HG03135 (cell line): ENCODE results near the gene HDAC5.

Experiments
- ATAC-seq: cut with Tn5 transposase; IDR thresholded peaks from one replicate; pipeline ENCODE4 v1.9.1; 2021; ENCODE audit warnings: mild to moderate bottlenecking, moderate library complexity; ENCODE audit not compliant: unreplicated experiment

Gene HDAC5

DNA sequence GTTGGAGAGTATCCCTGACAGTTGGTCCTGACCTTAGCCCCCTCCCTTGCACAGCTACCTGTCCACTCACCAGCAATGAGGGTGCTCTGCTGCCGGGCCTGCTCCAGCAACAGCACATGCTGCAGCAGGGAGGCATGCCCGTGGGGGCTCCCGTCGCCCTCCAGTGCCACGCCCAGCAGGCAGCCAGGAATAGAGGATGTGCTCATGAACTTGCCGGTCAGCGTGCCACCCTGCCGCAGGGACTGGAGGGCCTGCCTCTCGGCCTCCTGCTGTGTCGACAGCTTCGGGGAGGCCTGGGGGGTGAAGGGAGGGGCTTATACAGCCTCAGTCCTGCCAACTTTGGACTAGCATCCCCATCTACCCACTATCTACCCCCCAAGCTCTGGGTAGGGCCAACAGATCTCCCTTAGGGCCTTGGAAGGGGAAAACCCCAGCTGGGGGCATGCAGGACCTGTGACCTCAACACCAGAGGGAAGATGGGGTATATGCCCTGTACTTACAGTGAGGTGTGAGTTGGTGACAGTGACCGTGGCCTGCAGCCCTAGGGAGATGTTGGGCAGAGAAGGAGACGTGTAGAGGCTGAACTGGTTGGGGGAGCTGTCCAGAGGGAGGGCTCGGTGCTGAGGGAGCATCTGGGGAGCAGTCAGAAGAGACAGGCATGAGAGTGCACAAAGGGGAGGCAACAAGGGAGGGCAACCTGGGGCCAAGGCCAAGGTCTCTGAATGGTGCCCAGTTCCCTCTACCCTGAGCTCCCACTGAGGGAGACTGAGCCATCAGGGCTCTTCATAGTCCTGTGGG is 32.0 kb downstream of the HDAC5 start:
- no peak for ATAC-seq

DNA sequence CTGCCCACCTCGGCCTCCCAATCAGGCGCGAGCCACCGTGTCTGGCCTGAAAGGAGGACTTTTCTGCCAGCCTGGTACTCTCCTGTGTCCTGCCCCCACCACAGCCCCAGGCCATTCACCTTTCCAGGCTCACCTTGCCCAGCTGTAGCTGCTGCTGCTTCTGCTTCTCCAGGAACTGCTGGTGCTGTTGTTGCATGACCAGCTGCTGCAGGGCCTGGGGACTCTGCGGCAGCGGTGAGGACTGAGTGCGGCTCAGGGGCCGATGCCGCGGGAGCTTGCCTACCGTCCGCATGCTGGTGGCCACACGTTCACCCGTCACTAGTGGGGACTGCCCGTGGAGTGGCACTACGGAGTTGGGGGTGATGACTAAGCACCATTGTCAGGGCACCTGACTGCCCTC is 35.2 kb downstream of the HDAC5 start:
- no peak for ATAC-seq

GRCh38 chr17:44087319-44087718 is 36.1 kb downstream of the HDAC5 start:
- ATAC-seq: no peak

DNA sequence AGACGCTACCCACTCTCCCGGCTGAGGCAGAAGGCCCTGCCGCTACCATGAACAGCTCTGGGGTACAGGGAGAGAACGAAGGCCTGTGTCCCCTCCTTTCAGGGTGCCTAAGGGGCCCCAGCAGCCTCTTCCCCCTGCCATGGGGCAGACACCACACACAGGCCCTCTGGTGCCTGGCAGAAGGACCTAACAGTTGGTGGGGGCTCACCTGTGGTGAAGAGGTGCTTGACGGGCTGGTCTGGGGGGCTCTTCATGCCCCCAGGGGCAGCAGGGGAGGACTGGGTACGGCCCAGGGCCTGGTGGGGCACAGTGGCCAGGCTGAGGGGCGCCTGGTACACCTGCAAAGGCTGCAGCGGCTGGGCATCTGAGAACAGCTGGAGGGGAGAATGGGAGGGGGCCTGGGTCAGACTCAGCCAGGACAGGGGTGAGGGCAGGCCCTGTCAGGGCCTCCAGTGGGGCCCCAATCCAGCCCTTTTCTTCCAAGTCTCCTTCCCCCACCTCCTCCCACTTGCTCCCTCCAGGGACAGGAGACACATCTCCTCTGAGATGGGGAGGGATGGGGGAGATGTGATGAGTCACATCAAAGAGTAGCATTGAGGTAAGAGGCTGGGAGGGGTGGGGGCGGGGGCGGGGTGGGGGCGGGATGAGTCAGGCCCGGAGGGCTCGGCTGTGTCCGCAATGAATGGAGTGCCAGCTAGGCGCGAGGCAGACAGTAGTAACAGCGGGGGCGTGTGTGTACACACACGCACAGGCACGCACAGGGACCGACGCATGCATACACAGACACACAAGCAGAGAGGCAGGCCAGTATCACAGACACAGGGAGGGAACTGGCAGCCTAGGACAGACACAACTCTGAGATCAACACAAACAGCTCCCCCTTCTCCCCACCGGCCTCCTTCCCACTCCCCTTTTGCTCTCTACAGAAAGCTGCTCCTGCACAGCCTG is 36.8 kb downstream of the HDAC5 start:
- no peak for ATAC-seq

- ATAC-seq: no peak
These were observed 37.5 kb downstream of the HDAC5 start for GRCh38 chr17:44085908-44086307.

DNA sequence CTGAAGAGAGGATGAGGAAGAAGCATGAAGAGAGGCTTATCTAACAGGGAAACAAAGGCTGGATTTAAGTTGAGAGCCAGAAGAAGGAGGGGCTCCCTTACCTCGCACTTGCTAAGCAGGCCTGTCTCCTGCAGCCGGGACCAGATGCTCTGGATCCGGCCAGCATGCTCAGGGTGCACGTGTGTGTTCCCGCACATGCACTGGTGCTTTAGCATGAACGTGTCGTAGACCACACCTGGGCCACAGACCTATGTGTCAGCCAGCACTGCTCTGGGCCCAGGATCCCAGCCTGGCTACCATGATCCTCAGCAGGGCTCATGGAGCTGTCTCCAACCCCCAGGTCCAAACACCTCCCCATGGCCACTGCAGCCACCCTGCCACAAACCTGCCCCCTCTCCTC is 38.5 kb downstream of the HDAC5 start:
- ATAC-seq: no peak

DNA sequence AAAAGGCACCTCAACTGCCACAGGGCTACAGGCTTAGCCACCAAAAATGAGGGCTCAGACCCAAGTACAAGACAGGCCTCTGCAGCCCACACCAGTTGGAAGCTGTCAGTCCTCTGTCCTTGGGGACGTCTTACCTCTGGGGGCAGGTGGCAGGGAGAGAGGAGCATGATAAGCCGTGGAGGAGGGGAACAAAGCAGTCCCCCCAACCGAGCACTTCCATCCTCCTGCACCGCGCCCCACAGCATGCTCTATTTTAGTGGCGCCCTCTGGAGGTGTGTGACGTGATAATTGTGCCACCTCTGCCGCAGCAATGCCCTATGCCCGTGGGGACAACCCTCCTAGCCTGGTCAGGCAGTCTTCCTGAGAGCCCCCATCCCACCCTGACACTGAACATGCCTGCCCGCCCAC is 39.3 kb downstream of the HDAC5 start:
- ATAC-seq: no peak

GRCh38 chr17:44083250-44083849 is 40.1 kb downstream of the HDAC5 start:
- no peak for ATAC-seq

DNA sequence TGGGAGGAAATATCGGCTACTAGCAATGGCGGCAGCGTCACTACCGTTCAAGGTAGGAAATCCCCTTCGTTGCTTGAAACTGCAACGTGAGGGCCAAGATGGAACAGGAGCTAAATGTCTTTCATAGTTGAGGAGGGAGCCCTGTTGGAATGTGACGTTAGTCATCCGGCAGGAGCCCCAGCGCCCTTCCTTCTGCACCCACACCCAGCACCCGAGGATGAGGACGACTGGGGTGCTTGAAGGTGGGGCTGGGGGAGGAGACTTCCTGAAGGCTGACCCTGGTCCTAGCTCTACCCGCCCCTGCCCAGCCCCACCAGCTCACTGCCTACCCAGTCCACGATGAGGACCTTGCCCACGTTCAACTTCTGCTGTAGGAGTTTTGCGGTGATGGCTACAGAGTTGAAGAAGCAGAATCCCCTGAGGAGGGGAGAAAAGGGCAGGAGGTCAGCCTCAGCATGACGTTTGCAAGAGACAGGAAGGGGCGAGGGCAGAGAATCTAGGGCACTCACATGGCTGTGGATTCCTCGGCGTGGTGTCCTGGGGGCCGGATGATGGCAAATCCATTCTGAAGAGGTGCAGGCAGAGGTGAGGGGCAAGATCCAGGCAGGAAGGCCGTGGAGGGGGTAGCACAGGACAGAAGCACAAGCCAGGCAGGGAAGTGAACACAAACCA is 41.0 kb downstream of the HDAC5 start:
- ATAC-seq: no peak

GRCh38 chr17:44081681-44082080 is 41.8 kb downstream of the HDAC5 start:
- no peak for ATAC-seq

DNA sequence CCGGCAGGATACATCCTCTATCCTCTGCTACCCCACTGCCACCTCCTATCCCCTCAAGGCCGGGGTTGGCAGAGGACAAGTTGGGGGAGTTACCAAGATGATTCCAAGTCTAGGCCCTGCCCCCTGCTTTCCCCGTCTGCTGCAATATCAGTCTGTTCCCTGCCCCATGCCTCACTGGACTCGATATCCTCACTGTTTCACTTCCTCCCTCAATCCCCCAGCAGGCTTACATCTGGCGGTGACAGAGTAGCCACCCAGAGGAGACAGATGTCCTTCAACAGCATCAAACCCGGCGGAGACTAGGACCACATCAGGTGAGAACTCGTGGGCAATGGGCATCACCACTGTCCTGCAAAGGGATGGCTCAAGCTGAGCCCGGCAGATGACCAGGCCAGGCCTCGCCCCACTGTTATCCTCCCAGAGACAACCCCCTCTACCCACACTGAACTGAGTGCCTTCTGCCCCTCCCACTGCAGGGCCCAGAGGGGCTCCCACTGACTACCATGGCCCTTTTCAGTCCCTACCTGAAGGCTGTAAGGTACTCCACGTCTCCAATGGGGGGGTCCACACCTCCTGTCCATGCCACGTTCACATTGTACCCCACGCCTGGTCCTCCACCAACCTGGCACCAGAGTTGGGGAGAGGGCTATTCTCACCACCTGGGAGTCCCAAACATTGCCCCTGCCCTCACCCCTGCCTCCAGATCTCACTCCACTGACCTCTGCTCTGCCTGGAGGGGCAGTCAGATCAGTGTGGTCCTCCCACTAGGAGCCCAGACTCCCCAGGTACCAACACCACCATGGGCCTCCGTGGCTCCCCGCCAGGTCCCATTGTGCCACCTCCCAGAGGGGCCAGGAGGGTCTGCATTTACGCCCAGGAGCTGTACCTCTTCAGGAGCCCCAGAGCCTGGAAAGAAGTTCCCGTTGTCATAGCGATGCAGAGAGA is 43.3 kb downstream of the HDAC5 start:
- ATAC-seq: no peak

DNA sequence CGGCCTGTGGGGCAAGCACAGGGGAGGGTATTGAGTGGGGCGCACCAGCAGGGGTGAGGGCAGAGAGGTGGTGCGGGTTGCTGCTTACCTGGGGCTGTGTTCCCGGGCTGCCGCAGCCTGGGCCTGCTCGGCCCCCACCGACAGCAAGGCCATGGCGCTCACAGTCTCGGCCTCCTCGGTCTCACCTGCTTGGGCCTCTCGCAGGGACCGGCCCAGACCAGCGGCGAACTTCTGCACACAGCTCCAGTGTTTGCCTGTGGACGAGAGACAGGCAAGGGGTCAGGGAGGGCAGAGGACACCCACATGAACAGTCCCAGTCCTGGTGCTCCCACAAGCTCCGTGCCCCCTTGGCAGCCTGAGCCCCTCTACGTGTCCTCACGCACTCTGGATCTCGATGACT is 45.0 kb downstream of the HDAC5 start:
- ATAC-seq: no peak

DNA sequence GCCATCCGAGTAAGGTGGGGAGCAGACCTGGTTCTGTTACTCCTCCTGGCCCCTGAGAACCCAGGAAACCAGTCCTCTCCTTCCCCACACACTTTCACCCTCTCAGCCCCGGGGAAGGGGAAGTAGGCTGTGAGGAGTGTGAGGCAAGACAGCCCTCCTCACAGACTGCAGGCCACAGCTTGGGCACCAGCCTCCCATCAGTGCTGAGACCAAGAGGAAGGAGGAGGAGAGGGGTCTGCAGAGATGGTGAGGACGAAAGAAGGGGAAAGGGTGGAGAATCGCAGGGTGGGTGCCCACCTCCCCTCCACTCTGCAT is 45.9 kb downstream of the HDAC5 start:
- no peak for ATAC-seq

DNA sequence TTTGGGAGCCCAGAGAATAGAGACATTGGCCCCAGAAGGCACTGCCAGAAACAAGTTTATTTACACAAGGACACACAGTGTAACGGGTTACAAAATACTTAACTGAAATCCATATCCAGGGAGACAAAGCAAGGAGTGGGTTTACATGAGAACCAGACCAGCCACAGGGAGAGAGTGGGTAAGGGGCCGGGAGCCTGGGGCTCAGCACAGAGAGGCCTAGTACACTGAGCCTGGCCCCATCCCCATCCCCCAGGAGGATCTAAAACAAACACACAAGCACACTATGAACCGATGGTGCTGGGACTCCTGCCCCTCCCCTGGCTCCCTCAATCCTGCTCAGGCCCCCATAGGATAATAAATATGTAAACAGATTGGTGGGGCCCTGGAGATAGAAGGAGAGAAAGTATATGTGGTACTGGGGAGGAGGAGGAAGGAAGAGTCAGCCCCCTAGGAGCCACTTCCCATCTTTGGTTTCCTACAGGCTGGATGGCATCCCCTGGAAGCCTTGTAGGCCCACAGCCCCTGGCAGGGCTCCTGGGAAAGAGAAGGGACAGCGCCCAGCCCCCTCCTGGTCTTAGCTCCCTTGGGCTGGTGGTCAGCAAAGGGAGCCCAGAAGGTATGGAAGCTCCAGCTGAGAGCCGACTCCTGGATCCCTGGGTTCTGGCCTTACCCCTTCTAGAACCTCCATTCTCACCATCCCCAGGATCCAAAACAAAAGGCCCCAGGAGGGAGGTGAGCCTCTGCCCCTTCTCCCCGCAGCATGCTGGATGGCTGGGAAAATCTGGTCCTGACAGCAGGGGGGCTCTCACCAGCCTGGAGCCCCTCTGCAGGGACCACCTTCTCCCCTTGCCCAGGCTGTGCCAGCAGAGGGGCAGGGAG is 46.5 kb downstream of the HDAC5 start:
- no peak for ATAC-seq

DNA sequence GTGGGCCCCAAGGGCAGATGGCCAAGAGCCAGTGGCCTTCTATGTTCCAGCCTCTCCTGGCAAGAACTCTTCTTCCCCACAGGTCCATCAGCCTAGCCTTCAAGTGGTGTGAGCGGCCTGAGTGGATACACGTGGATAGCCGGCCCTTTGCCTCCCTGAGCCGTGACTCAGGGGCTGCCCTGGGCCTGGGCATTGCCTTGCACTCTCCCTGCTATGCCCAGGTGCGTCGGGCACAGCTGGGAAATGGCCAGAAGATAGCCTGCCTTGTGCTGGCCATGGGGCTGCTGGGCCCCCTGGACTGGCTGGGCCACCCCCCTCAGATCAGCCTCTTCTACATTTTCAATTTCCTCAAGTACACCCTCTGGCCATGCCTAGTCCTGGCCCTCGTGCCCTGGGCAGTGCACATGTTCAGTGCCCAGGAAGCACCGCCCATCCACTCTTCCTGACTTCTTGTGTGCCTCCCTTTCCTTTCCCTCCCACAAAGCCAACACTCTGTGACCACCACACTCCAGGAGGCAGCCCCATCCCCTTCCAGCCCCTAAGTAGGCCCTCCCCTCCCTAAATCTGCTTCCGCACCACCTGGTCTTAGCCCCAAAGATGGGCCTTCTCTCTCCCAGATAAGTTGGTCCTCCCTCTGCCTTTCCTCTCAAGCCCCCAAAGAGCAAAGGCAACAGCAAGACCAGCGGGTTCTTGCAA is 47.7 kb downstream of the HDAC5 start:
- no peak for ATAC-seq

DNA sequence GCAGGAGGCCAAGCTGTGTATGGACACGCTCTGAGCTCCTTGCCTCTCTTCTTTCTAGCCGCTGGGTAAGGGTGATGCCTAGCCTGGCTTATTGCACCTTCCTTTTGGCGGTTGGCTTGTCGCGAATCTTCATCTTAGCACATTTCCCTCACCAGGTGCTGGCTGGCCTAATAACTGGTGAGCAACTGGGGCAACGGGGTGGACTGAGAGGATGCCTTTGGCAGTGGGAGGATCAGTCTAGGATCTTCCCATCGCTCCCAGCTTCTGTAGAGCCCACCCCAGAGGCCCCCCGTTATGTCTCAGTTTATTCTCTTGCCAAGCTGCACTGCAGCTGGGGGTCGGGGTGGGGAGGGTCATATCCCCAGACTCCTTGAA is 48.5 kb downstream of the HDAC5 start:
- ATAC-seq: no peak

GRCh38 chr17:44074231-44074910 is 49.1 kb downstream of the HDAC5 start:
- no peak for ATAC-seq

- ATAC-seq: no peak
These were observed 51.7 kb downstream of the HDAC5 start for GRCh38 chr17:44071772-44072171.
